Measurements from ENCODE around the gene LCORL.

Gene LCORL

GRCh38 chr4:18025288-18025687 is 3.7 kb upstream of the LCORL start:
- no peak overlapping the region for H3K4me3 ChIP-seq (ENCODE audit: low read depth, low read length)
- H3K36me3 ChIP-seq = peaks cover 9% of the 10 kb centered on the region
- TF ChIP-seq, protein P1, sequence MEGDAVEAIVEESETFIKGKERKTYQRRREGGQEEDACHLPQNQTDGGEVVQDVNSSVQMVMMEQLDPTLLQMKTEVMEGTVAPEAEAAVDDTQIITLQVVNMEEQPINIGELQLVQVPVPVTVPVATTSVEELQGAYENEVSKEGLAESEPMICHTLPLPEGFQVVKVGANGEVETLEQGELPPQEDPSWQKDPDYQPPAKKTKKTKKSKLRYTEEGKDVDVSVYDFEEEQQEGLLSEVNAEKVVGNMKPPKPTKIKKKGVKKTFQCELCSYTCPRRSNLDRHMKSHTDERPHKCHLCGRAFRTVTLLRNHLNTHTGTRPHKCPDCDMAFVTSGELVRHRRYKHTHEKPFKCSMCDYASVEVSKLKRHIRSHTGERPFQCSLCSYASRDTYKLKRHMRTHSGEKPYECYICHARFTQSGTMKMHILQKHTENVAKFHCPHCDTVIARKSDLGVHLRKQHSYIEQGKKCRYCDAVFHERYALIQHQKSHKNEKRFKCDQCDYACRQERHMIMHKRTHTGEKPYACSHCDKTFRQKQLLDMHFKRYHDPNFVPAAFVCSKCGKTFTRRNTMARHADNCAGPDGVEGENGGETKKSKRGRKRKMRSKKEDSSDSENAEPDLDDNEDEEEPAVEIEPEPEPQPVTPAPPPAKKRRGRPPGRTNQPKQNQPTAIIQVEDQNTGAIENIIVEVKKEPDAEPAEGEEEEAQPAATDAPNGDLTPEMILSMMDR (IDR thresholded peaks at IDR 0.05; ENCODE audit: low read depth, low read length) = no peak
- no peak overlapping the region for H3K27ac ChIP-seq
- no peaks in the 10 kb centered on the region for H3K9me3 ChIP-seq (ENCODE audit: severe bottlenecking)
- no peak for DNase-seq
- H3K27me3 ChIP-seq (ENCODE audit: insufficient read depth, low read depth, severe bottlenecking) = no peaks in the 10 kb centered on the region

DNA sequence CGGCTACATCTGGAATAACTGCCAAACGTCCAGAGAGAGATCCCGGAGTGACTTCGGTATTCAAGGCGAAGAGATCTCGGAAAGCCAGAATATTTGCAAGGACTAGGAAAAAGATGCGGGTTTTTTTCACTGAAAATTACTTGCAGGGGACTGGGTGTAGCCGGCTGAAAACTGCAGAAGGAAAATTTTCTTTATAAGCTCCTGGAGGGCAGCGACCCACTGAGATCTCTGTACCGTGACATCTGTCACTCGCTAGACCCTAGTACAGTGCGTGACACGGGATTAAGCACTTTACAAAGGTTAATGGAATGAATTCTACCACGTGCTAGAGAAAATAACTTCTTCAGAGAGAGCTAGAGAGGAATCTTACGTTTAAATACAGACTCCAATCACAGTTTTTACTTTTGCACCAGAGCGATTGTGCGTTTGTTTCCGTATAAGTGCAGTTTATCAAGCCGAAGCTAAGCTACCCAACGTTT is 1.1 kb upstream of the LCORL start:
- H3K36me3 ChIP-seq = peaks cover 9% of the 10 kb centered on the region
- H3K9me3 ChIP-seq (ENCODE audit: severe bottlenecking) = no peaks in the 10 kb centered on the region
- H3K27me3 ChIP-seq (ENCODE audit: insufficient read depth, low read depth, severe bottlenecking) = no peaks in the 10 kb centered on the region
- peak; percentile 52 for DNase-seq
- peak overlapping the region; percentile 99 for H3K27ac ChIP-seq
- TF ChIP-seq, protein P1 (IDR thresholded peaks at IDR 0.05; ENCODE audit: low read depth, low read length) = no peak
- peak overlapping the region; percentile 91 for H3K4me3 ChIP-seq (ENCODE audit: low read depth, low read length)

DNA sequence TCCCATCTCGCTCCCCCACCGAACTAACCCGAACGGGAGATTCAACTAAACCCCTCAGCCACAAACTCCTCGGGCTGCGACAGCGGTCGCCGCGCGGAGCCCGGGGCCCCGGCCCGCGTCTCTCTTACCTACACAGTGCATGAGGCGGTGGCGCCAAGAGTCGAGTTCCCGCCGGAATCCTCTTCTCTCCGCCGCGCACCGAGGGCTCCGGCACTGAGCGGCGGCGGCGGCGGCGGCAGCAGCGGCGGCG is 160 bp downstream of the LCORL start:
- Histone ChIP-seq H3K27ac (peak overlapping the region; percentile 99), H3K36me3 (peaks cover 9% of the 10 kb centered on the region), H3K4me3 (ENCODE audit: low read depth, low read length) (peak overlapping the region; percentile 91), H3K9me3 (ENCODE audit: severe bottlenecking) (no peaks in the 10 kb centered on the region), H3K27me3 (ENCODE audit: insufficient read depth, low read depth, severe bottlenecking) (no peaks in the 10 kb centered on the region)
- TF ChIP-seq, protein P1 (IDR thresholded peaks at IDR 0.05; ENCODE audit: low read depth, low read length) = no peak
- no peak for DNase-seq

GRCh38 chr4:18020671-18021469 is 685 bp downstream of the LCORL start:
- peaks cover 9% of the 10 kb centered on the region for H3K36me3 ChIP-seq
- TF ChIP-seq, protein P1 (IDR thresholded peaks at IDR 0.05; ENCODE audit: low read depth, low read length) = 0 out of 2 replicates have a peak, but pooled peaks have one; percentile 3
- H3K27me3 ChIP-seq (ENCODE audit: insufficient read depth, low read depth, severe bottlenecking) = no peaks in the 10 kb centered on the region
- no peaks in the 10 kb centered on the region for H3K9me3 ChIP-seq (ENCODE audit: severe bottlenecking)
- peak; percentile 93 for DNase-seq
- H3K4me3 ChIP-seq (ENCODE audit: low read depth, low read length) = peak overlapping the region; percentile 91
- H3K27ac ChIP-seq = peak overlapping the region; percentile 99

DNA sequence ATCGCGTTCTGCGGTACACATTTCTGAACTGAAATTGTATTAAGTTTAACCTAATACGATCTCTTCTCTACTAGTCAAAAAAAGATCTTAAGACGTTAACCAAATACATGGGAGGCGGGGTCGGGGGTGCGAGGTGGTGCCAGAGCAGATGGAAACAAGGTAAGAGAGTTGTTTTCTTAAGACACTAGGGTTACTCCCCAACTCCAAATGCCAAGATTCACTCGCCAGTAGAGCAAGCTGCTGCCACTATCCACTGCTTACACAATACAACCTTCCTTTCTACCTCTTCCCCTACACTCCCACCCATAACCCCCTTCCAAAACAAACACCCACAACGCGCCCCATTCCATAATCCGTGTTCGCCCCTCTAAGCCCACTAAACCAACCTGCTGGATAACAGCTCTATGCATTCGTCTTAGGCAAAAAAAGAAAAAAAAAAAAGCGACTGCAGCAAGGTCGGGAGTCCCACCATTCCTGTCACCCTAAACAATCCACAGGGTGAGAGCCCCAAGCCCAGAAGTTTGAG is 1.3 kb downstream of the LCORL start:
- peak overlapping the region; percentile 91 for H3K4me3 ChIP-seq (ENCODE audit: low read depth, low read length)
- H3K27me3 ChIP-seq (ENCODE audit: insufficient read depth, low read depth, severe bottlenecking) = no peaks in the 10 kb centered on the region
- H3K9me3 ChIP-seq (ENCODE audit: severe bottlenecking) = no peaks in the 10 kb centered on the region
- peak overlapping the region; percentile 99 for H3K27ac ChIP-seq
- H3K36me3 ChIP-seq = peaks cover 9% of the 10 kb centered on the region
- TF ChIP-seq, protein P1 (IDR thresholded peaks at IDR 0.05; ENCODE audit: low read depth, low read length) = no peak
- DNase-seq = peak; percentile 51
